Brain microvascular endothelial cell (primary cell): ENCODE measurements around the gene MYH10.

Experiments
- DNase-seq: peaks from one replicate; pipeline ENCODE4 v3.0.0-alpha.2; 2020
- H3K27ac ChIP-seq: fragments of 250-450 bp; sonication (Bioruptor Pico); 2 replicates; pipeline ENCODE4 v1.5.1; 2020; ENCODE audit warnings: mild to moderate bottlenecking, moderate library complexity
- H3K27me3 ChIP-seq: fragments of 250-450 bp; sonication (Bioruptor Pico); replicated peaks from 2 replicates; pipeline ENCODE4 v1.5.1; 2020; ENCODE audit warnings: mild to moderate bottlenecking
- H3K36me3 ChIP-seq: fragments of 250-450 bp; sonication (Bioruptor Pico); replicated peaks from 2 replicates; pipeline ENCODE4 v1.5.1; 2020; ENCODE audit warnings: mild to moderate bottlenecking
- H3K4me3 ChIP-seq: 2 replicates; pipeline ENCODE4 v1.5.1; 2011; ENCODE audit warnings: low read depth, mild to moderate bottlenecking, control low read depth, low read length, moderate library complexity
- CTCF ChIP-seq: IDR thresholded peaks from 2 replicates; pipeline ENCODE4 v1.5.1; 2011; ENCODE audit warnings: low read depth, mild to moderate bottlenecking, moderate library complexity, low read length, control low read depth, inconsistent platforms; ENCODE audit errors: missing control alignments
- in situ Hi-C: cut with HindIII; loops from 2 replicates; pipeline ENCODE4 v1.10.0; 2017; ENCODE audit warnings: low sequenced_read_pairs, low pct_ligation_motif_present

The MYH10 gene

DNA sequence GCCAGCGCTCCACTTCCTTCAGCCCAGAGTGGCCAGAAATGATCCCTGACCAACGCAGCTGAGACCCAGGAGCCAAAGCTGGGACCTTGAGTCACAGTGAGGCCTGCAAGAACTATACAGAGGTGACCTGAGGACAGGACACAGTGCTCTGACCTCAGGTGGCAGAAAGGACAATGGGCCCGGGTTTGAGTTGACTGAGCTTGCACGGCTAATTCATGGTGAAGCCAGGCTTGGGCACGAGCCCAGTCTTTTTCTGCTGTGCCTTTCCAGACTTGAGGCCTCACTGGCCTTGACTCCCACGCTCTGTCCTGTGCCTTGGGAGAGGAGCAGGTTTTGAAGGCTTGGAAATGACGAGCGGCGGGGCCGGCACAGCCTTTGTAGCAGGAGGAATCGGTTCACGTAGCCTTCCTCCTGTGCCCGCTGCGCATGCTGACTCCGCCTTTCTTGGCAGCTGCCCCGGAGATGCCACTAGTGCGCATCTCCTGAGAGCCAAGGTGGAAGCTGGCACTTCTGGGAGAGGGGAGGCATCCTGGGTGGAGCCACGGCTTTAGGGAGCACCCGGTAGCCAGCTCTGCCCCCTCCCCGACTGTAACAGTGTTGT, 160.0 kb downstream of the MYH10 start:
- no peak overlapping the region for H3K4me3 ChIP-seq
- DNase-seq: no peak
- no peak overlapping the region for H3K27ac ChIP-seq
- H3K36me3 ChIP-seq: peaks cover 72% of the 10 kb centered on the region
- in situ Hi-C loops: no loop called here
- H3K27me3 ChIP-seq: no peaks in the 10 kb centered on the region
- no peak for TF ChIP-seq CTCF

GRCh38 chr17:8469964-8470363, 160.6 kb downstream of the MYH10 start:
- in situ Hi-C loops: no loop called here
- Histone ChIP-seq H3K4me3 (no peak overlapping the region), H3K36me3 (peaks cover 70% of the 10 kb centered on the region)

DNA sequence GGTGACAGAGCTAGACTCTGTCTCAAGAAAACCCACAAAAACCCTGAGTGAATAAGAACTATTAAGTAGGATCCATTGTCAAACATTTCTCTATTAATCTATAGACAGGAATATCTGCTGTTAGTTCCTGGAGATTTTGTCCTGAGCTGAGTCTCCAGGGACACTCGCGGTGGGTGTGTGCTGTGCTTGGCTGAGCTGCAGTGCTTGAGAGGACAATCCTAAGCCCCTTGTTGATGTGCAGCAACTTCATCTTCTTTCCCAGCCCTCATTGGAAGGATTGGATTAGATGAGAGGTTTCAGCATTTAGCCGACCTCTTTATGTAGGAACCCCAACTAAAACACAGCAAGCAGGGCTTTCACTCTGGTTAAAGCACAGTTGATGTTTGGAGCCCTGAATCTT, 161.5 kb downstream of the MYH10 start:
- no peak for DNase-seq
- Histone ChIP-seq H3K4me3 (no peak overlapping the region), H3K27ac (no peak overlapping the region), H3K36me3 (peaks cover 71% of the 10 kb centered on the region), H3K27me3 (no peaks in the 10 kb centered on the region)
- no peak for TF ChIP-seq CTCF
- in situ Hi-C loops: no loop called here

More at GRCh38 chr17:8469964-8470363, 160.6 kb downstream of the MYH10 start:
- TF ChIP-seq CTCF: no peak
- DNase-seq: no peak
- Histone ChIP-seq H3K27me3 (no peaks in the 10 kb centered on the region), H3K27ac (no peak overlapping the region)

GRCh38 chr17:8468127-8468526, 162.4 kb downstream of the MYH10 start:
- no peak for TF ChIP-seq CTCF
- no peak overlapping the region for H3K4me3 ChIP-seq
- no peak for DNase-seq
- no peak overlapping the region for H3K27ac ChIP-seq
- in situ Hi-C loops: no loop called here
- H3K36me3 ChIP-seq: peaks cover 72% of the 10 kb centered on the region
- no peaks in the 10 kb centered on the region for H3K27me3 ChIP-seq

DNA sequence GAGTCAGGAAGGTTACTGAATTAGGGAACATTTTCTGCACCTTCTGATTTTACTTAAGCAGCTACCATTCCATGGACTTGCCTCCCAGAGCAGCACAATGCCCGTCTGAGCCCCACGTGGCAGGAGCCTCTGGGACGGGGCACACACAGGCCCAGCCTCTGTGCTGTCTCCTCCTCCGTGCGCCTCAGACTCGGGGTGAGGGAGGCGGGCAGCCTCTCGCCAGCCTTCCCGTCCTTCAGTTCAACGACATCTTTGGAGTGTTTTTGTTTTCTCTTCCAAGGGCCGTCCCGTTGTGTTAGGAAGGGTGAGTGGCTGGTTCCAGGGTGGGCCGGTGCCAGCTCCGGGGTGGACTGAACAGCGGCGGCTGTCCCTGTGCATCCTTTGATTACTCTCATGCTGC, 163.0 kb downstream of the MYH10 start:
- no peaks in the 10 kb centered on the region for H3K27me3 ChIP-seq
- no peak for TF ChIP-seq CTCF
- H3K36me3 ChIP-seq: peaks cover 76% of the 10 kb centered on the region
- no peak for DNase-seq
- in situ Hi-C loops: no loop called here
- H3K27ac ChIP-seq: no peak overlapping the region
- no peak overlapping the region for H3K4me3 ChIP-seq

GRCh38 chr17:8466873-8467272, 163.7 kb downstream of the MYH10 start:
- no peak for DNase-seq
- TF ChIP-seq CTCF: no peak
- H3K27ac ChIP-seq: no peak overlapping the region
- no peaks in the 10 kb centered on the region for H3K27me3 ChIP-seq
- H3K36me3 ChIP-seq: peaks cover 77% of the 10 kb centered on the region
- in situ Hi-C loops: no loop called here
- no peak overlapping the region for H3K4me3 ChIP-seq
